ENCODE results near the gene COX10.
A peak's percentile ranks its signal among the peaks of the same experiment; 100 is the strongest.
"Not testable (repeated sequence)": the region's sequence is repeated elsewhere in the genome, so short reads cannot be mapped to it uniquely, and the experiment has no call there.

The COX10 gene

DNA sequence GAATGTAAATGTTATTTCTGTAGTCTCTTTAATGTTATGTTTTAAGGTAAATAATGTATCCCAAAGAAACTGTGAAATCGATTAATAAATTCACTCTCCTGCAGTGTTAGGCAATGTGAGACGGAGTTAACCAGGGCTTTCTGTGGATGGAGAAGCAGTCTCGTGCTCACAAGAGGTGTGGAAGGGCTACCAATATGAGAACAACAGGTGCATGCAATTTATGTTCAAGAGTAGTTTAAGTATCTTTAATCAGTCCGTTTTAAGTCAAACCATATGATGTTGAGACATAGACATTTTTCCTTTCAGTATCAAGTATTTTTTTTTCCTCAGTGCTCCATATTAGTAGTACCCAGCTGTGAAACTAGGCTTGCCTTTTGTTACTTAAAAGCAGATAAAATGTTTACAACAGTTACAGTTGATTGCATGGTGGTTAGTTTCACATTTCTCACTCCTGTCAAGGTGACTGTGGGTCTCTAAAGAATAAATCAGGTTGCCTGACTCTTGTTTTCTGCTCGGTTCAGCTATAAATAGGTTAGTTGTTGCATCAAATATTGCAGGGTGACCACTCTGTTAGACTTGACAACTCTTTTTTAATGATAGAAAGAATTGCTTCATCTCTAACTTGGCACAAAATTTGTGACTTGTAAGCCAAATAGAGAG, 54.4 kb downstream of the COX10 start:
- no peak for DNase-seq

DNA sequence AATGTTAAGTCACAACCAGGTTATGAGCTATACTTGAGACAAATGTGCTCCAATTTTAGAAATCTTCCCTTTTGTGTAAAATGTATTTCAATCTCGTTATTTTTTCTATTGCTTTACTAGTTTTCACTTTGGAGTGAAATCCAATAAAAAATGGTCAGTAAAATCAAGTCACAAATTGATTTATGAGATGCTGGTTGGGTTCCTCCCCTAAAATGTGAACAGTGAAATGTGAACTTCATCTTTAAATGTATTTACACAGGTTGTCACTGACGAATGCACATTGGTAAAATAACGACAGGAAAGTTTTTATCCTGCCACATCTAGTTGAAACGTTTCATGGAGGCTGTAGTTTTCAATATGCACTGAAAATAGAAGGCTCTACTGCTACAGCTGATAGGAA, 55.5 kb downstream of the COX10 start:
- no peak for DNase-seq

DNA sequence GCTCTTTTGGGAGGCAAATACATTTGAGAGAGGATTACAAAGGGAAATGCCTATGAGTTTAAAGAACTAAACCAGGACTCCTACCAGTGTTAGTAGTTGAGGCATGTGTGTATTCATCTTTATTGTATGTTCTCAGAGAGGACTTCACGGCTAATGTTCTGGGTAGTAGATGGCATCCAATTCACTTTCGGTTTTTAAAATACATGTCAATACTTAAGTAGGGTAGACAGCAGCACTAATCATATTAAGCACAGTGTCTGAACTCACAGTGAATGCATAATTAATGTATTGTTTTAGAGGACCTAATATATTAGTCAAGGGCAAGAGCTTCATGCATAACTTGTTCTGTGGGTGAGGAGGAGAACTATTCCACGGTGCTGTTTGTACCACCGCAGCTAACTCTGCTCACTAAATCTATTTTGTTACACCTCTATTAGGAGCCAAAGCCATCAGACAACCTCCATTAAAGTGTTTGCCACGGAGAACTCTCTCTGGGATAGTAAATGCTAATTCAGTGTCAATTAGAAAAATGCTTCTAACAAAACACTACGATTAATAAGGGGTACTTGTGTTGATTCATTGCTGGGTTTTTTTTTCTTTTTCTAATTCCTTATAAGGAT, 56.3 kb downstream of the COX10 start:
- DNase-seq: no peak

DNA sequence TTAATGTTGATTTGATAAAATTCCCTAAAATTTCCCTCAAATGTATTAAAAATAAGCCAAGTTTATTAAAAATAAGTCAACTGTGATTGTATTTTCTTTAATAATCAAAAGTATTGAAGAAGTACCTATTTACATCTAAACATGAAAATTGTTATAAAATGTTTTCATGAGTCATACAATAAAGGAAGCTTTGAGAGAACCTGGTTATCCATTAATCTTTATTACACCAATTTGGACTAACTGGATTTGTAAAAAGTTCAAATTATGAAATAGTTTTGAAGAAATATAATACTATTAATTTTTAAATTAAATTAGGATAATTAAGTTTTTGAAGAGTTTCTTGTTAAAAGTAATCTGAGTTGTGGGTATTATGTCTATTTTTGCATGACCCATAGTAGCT, 63.8 kb downstream of the COX10 start:
- no peak for DNase-seq

DNA sequence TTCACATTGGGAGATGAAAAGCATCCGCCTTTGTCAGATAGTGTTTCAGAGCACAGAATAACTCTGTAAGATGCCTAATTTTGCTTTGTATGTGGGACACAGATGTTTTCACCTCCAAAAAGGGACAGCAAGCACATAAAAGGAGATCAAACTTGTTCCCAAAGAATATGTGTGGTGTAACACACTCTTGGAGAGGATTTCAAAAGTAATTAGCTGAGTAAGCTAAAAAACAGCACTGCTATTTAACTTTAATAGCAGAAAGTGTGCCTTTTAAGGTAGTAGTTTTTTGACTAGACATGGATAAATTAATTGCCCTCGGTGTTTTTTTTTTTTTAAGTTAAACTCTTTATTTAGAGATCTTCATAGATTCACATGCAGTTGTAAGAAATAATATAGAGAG, 65.2 kb downstream of the COX10 start:
- no peak for DNase-seq

DNA sequence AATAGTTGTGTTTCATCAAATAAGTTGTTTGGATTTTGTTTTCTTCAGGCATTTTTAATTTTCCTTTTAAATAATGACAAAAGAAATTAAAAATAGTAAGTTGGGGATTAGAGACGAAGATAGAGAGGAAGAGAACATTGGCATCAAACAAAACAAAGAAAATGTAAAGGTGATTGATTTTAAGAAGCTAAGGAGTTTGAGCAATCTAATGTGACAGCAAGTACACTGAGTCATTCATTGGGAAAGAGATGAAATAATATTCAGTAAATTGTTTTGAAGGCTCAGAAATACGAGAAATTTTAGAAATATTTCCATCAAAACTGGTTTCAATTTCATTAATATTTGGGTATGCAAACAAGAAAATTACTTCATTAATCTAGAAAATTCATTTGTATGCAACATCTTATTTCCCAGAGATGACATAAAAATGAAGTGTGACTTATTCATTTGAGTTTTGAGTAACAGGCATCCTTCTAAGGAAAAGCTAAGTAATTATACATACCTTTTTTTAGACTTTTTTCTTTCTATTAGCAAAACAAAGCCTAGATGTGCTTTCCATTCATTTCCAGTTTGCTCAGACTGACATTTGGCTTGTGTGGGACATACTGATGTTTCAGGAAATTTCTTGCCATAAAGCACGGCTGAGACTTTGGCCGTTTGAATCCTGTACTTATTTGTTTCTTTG, 66.7 kb downstream of the COX10 start:
- DNase-seq: no peak

DNA sequence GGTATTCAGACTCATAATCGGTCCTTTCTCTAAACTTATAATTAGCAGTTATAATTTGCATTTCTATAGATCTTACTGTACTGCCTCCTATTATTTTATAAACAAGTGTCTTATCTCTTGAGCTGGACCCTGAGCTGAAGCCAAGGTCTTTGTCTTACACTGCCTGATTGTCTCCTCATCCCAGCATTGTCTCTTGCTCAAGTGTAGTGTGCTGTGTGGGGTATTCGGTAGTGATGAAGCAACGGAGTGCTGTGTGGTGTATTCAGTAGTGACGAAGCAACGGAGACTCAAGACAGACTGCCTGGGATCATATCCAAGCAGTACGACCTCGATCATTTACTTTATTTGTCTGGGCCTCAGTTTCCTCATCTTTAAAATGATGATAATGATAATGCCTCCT, 69.3 kb downstream of the COX10 start:
- no peak for DNase-seq

DNA sequence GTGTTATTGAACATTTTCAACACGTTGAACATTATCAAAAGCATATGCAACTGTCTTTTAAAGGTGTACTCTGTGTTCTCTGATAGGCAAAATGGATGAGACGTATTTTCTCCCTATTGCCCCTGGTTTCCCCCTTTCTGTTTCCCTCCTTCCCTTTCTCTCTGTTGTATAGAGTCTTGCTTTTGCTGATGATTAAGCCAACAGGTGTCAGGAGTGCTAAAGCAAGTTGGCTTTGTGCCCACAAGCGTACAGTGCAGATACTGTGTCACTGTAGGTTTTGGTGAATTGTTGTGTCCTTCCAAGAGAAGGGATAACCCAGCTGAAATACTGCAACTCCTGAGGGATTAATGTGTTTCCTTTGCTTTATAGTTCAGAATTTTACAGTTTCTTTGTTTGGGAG, 74.4 kb downstream of the COX10 start:
- no peak for DNase-seq

DNA sequence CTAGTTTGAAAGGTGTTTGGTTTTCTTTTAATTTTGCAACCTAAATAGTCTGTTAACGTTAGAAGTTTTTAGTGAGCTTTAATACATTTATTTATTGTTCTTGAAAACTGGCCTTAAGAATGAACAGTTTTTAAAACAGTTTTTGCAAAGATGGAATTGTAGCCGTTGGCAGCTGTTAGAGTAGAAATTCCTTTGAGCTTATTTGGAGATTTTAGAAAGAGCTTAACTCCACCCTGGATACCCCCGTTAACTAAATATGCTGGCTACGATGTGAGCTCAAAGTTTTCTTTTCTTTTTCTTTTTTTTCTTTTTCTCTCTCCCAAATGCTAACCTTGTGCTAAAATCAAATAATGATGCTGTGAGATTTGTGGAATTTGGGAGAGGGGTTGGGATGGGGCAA, 75.2 kb downstream of the COX10 start:
- DNase-seq: peak; percentile 41

DNA sequence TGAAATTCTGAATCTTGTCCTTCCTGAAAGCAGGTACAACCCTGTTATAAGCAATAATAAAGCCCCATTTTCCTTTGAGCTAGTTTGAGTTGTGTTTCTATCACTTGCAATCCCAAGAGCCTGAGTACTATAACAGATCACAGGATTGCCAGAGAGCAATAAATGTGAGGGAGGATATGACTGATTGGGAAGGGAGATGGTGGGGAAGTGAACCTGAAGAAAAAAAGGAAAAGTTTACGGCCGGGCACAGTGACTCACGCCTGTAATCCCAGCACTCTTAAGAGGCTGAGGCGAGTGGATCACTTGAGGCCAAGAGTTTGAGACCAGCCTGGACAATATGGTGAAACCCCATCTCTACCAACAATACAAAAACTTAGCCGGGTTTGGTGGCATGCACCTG, 80.4 kb downstream of the COX10 start:
- DNase-seq: no peak

DNA sequence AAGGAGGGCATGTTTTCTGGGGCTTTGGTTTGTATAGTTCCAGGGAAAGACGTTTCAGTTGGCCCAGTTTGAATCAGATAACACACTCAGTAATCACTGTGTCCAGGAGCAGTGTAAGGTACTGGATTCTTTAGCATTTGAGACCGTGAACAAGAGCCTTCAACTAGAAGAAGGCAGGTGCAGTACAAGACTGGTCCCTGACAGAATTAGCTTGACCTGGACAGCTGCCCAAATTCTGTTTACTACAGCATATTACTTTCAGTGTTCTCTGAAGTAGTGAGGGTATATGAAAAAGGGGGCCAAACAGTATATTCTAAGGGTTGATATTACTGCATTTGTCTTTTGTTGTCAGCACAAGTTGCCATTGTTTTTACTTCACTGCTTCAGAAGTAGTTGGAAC, 81.3 kb downstream of the COX10 start:
- DNase-seq: no peak

DNA sequence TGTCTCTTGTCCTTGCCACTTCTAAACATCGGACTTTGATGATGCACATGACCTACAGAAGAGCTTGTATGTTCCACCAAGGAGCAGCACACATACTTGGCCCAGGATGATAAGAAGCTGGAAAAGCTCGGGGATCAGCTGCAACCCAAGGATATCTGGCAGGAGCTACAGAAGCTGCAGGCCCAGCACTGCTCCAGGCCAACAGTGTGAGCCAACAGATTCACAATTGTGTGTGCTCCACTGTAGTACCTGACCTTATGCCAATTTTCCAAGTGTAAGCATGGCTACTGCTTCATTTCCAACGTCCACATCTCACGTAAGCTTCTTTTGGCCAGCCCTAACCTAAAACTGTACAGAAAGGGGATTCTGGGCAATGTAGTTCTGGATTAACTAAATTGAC, 83.4 kb downstream of the COX10 start:
- DNase-seq: no peak

DNA sequence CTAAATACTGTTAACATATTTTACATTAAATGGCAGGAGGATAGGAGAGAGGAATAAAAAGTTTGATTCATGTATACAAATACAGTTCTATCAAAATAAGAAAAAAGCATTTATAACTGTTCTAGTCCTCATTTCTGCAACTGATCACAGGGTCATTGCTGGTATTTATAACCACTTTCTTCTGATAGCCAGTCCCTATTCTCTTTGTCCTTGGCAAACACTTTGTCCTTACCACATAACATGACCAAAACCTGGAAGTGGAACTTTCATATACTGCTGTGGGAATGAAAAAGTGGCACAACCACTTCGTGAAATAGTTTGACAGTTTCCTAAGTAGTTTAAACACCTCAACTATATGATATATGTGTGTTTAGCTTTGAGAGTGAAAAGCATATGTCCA, 84.1 kb downstream of the COX10 start:
- DNase-seq: no peak

DNA sequence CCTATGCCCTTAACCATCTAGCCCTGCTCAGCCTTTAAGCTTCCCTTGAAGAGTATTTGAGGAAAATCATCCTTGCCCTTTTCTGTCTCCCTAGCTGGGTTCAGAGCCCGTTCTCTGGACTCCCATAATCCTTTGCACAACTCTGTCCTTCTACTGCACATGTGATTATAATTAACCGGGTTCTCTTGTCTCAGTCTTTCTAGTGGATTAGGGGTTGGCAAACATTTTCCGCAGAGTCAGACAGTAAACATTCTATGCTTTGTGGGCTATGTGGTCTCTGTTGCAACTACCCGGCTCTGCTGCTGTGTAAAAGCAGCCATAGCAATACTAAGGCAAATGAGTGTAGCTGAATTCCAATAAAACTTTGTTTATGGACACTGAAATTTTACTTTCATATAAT, 87.4 kb downstream of the COX10 start:
- peak; percentile 81 for DNase-seq

DNA sequence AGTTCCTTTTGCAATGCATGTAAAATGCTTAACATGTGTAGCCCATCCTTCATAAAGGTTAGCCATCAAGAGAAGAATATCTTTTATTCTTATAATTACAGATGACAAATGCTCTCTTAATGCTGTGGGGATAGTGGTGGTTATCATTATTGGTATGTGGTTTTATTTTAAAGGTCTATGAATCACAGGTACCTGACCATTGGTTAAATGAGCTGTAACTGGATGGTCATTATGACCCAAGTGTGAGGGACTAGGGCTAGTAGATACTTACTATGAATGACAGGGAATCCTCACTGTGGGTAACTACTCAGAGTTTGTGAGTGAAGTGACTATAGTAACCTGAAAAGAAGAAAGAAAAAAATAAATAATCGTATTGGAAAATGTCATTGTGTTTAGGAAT, 88.5 kb downstream of the COX10 start:
- DNase-seq: no peak

DNA sequence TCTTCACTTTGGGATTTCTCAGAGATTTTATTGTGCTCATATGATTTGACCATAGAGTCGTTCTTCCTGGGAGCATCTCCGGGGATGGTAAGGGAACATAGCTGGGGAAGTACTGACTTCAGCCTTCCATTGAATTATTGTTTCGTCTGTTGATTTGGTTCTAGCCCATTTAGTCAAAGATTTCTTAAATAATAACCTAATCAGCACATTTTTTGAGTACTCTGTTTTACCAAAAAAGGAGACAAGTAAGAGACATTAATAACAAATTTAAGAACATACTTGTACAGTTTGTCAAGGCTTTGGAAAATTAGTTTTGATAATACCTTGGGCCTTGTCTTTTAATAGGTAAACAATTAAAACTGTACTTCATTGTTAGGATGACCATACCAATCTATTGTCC, 89.4 kb downstream of the COX10 start:
- DNase-seq: no peak

DNA sequence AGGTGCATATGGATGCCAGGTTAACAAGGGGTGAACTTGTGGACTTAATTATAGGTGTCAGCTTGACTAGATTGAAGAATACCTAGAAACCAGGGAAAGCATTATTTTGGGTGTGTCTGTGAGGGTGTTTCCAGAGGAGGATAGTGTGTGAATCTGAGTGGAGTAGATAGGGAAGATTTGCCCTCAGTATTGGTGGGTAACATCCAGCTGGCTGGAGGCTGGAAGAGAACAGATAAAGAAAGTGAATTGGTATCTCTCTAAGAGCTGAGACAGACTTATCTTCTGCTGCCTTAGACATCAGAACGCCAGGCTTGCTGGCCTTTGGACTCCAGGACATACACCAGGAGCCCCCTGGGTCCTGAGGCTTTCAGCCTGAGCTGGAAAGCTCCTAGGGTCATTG, 92.1 kb downstream of the COX10 start:
- DNase-seq: no peak

DNA sequence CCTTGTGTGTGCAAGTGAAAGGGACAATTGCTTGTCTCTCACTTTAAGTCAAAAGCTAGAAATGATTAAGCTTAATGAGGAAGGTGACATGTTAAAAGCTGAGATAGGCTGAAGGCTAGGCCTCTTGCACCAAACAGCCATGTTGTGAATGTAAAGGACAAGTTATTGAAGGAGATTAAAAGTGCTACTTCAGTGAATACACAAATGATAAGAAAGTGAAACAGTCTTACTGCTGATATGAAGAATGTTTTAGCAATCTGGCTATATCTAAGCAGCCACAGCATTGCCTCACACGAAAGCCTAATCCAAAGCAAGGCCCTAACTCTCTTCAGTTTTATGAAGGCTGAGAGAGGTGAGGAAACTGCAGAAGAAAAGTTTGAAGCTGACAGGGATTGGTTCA, 96.3 kb downstream of the COX10 start:
- DNase-seq: no peak

DNA sequence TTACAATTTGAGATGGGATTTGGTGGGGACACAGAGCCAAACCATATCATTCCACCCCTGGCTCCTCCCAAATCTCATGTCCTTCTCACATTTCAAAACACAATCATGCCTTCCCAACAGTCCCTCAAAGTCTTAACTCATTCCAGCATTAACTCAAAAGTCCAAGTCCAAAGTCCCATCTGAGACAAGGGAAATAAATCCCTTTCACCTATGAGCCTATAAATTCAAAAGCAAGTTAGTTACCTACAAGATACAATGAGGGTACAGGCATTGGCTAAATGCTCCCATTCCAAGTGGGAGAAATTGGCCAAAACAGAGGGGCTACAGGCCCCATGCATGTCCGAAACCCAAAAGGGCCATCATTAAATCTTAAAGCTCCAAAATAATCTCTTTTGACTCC, 98.5 kb downstream of the COX10 start:
- DNase-seq: not testable (repeated sequence)

DNA sequence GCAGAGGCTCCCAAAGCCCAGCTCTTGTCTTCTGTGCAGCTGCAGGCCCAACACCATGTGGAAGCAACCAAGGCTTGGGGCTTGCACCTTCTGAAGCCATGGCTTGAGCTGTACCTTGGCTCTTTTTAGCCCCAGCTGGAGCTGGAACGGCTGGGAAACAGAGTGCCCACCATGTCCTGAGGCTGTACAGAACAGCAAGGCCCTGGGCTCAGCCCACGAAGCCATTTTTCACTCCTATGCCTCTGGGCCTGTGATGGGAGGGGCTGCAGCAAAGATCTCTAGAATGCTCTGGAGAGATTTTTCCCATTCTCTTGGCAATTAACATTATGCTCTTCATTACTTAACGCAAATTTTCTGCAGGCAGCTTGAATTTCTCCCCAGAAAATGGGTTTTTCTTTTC, 99.3 kb downstream of the COX10 start:
- no peak for DNase-seq

DNA sequence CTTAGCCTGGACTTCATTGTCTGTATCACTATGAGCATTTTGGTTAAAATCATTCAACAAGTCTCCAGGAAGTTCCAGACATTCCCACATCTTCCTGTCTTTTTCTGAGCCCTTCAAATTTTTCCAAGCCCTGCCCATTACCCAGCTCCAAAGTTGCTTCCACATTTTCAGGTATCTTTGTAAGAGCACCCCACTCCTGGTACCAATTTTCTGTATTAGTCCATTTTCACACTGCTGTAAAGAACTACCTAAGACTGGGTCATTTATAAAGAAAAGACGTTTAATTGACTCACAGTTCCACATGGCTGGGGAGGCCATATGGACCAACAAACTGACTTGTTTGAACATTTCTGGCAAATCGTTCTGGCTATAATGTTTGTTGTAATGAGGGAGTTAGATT, 100.0 kb downstream of the COX10 start:
- no peak for DNase-seq

DNA sequence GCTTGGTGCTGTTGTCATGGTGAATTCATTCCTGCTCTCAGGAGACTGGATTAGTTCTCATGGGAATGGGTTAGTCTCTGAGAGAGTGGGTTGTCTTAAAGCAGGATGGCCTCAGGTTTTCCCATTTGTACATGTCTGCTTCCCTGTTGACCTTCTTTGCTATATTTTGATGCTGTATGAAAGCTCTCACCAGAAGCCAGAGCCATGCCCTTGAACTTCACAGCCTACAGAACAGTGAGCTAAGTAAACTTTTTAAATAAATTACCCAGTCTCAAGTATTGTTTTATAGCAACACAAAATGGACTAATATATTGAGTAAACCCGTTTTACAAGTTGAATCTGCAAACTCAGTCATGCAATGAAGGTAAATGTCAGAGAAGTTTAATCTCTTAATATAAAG, 100.6 kb downstream of the COX10 start:
- DNase-seq: no peak

DNA sequence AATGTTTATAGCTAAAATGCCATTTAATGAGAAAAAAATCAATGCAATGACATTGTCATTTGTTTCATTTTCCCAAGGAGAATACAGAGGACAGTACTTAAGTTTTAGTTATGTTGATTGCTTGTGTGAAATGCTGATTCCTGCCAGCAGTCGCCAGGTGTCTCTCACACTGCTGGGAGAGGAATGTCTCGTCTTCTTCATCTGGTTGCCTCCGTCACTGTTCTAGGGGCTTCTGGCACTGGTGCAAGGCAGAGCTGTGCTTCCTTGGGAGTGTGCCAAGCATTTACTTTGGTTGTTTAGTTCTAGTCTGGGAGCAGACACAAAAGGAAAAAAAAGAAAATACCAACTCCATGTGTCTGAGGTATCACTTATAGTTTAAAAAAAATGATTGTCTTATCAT, 107.7 kb downstream of the COX10 start:
- DNase-seq: peak; percentile 19

DNA sequence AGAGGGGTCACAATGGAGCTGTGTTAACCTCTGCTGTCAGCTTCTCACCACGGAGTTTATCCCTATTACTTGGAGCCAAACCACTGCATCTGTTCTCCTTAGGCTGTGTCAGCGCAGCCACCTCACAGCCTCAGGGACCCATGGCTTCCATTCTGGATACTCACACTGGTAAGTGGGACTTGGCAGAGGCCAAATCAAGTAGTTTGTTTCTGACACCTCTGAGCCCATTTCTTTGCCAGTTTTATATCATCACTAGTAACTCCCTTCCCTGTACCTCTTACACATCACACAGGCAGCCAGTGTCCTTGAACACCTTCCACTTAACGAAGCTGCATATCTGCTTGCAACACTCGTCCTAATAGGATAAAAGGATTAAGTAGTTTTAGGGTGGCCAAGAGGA, 108.5 kb downstream of the COX10 start:
- DNase-seq: not testable (repeated sequence)

Data from fibroblast of skin of scalp (primary cell).